GM10266 (cell line): ENCODE results near the gene PIMREG.

Source experiments
- DNase-seq: peaks from one replicate; pipeline ENCODE4 v3.0.0; 2012; ENCODE audit errors: extremely low spot score
- TF ChIP-seq, protein P1 (sequence below): IDR thresholded peaks from 2 replicates; pipeline ENCODE4 v1.5.1; 2012; ENCODE audit warnings: mild to moderate bottlenecking, low read depth; ENCODE audit not compliant: control insufficient read depth, insufficient read depth; ENCODE audit errors: missing control alignments

PIMREG gene

DNA sequence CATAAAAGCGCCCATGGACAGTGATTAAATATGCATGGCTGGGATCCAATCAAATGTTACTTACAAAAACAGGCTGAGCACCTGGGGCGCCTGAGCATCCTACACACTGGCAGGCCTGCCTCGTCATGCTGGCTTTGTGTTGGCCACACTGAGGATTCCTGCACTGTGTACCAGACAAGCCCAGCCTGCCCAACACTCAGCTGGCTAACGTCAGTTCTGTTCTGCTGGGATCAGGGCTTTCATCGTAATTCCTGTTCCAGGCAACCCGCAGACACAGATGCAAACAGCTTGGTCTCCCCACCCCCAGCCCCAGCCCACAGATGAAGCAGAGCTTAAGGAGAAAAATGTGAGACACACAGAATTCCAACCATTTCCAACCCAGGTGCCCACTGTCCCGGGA, 30.7 kb downstream of the PIMREG start:
- no peak for DNase-seq
- TF ChIP-seq, protein P1, sequence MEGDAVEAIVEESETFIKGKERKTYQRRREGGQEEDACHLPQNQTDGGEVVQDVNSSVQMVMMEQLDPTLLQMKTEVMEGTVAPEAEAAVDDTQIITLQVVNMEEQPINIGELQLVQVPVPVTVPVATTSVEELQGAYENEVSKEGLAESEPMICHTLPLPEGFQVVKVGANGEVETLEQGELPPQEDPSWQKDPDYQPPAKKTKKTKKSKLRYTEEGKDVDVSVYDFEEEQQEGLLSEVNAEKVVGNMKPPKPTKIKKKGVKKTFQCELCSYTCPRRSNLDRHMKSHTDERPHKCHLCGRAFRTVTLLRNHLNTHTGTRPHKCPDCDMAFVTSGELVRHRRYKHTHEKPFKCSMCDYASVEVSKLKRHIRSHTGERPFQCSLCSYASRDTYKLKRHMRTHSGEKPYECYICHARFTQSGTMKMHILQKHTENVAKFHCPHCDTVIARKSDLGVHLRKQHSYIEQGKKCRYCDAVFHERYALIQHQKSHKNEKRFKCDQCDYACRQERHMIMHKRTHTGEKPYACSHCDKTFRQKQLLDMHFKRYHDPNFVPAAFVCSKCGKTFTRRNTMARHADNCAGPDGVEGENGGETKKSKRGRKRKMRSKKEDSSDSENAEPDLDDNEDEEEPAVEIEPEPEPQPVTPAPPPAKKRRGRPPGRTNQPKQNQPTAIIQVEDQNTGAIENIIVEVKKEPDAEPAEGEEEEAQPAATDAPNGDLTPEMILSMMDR: no peak

DNA sequence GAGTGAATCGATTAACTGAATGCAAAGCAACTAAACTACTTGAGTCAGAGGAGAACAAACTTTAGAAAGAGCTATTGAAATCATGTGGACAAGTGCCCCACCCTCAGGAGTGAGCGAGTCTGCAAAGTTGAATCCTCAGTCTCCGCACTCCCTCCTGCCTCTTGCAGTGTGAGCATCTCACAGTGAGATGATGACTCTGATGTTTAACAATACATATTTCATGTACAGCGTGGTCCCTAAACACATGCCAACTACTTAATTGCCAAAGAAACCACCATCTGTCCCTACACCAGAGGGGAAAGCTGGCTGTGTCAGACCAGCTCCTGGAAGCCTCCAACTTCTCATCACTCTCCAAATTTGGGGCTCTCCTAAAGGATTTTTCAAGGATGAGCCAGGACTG, 31.2 kb downstream of the PIMREG start:
- TF ChIP-seq, protein P1: no peak
- DNase-seq: no peak

DNA sequence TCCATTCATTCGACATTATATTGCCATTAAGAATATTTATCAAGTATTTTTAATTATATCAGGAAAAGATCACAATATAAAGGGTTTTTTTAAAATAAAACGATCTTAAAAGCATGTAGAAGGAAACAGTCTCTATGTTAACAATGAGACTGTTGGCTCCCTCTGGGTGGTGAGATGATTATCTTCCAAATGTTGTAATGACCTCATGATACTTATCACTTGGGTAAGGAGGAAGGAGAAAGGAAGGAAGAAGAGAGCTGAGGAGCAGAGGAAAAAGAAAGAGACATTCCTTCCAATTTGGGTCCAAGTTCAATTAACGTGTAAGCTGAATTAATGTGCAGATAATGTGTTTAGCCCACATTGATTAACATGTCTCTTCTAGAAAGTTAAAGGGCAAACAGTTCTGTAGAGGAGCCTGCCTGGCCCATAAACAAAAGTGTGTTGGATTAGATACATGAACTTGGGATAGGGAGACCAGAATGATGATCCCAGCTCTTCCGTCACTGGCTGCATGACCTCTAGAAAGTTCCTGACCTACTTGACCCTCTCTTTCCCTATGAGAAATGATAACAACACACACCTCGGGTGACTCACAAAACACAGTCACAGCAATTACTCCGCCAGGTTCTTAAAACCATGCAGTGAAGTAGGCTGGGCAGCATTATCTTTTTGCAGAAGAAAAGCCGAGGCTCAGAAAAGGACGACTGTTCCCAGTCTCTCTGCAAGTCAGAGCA, 32.0 kb downstream of the PIMREG start:
- DNase-seq: no peak
- TF ChIP-seq, protein P1: no peak

DNA sequence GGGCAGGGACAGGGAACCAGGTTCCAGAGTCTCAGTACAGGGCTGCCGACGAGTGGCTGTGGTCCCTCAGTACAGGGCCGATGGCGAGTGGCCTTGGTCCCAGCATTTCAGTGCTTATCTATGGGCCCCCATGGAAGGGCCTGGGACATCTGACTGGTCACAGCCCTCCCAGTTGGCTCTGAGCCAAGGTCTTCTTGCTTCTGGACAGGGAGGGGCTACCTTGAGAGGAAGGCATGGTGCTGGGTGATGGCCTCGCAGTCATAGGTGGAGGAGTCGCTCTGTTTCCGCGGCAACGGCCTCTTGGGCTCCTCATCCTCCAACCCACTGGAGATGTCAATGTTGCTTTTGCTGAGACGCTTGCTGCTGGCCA, 32.5 kb downstream of the PIMREG start:
- TF ChIP-seq, protein P1: no peak
- DNase-seq: no peak

DNA sequence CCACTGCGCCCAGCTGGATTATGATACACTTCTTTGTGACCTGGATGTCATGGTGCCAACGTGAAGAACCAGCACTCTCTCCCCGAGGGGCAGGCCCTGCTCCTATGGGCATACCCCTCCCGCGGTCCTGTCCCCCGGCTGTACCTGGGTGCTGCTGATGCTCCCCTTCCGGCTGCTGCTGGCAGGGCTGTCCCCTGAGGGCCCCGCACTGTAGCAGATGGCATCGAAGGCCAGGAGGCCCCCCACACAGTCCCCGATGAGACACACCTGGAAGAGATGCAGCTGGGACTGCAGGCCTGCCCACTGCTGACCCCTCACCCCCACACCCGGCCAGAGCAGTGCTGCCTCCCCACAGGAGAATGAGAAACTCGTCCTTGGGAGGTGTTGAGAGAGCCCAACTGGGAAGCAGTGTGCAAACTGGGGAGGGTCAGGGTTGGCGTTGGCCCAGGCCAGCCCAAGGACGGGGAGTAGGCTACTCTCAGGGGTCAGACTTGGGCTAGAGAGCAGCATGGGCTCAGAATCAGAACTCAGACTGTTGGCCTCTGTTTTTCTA, 33.7 kb downstream of the PIMREG start:
- TF ChIP-seq, protein P1: no peak
- DNase-seq: no peak

DNA sequence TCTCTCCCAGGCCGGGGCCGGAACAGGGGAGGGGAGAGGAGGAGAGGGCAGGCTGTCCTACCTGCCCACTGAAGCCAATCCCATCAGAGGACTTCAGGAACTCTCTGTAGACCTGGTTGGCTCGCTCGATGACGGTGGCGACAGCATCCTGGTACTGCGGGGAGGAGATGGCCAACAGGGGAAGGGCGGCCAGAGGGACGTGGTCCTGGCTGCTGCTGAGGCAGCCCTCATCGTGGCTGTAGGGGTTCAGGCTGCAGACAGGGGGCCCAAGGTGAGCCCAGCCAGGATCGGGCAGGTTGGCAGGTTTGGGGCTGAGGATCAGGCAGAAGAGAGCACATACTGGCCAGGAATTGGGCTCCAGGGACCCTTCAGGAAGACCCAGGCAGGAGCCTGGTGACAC, 34.2 kb downstream of the PIMREG start:
- TF ChIP-seq, protein P1: no peak

DNA sequence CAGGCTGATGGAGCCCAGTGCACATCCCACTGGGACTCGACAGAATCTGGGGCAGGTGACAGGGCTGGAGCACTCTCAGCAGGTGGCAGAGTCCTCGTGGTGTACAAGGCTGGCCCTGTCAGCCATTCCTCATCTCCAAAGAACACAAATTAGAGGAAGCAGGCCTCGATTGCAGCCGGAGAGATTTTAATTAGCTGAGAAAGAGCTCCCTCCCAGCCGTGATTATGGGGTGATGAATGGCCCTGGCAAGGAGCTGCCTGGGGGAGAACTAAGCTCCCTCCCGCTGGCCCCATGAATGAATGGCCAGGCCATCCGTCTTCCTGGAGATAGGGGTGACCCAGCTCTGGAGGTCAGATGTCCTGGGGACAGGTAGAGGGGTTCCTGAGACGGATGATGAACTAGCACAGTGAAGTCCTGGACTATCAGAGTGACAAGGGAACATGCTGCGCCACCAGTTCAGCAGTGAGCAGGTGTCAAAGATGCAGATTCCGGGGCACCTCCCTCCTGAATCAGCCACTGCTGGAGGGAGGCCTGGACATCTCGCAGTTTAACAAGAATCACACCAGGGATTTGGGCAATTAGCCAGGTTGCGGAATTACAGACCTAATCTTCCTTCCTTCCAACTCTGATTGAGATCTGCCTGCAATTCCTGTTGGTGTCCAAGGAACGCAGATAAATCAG, 35.5 kb downstream of the PIMREG start:
- no peak for DNase-seq
- TF ChIP-seq, protein P1: no peak

More for the DNA sequence above, 34.2 kb downstream of the PIMREG start:
- DNase-seq: no peak
